Midbrain (tissue), 1 donor: ENCODE data around the gene EXOC3.
"Not testable (repeated sequence)": the region's sequence is repeated elsewhere in the genome, so short reads cannot be mapped to it uniquely, and the experiment has no call there.

Experiments used
- DNase-seq: peaks from one replicate; lab custom pipeline; 2025; lab: John Stamatoyannopoulos, UW

Gene EXOC3

DNA sequence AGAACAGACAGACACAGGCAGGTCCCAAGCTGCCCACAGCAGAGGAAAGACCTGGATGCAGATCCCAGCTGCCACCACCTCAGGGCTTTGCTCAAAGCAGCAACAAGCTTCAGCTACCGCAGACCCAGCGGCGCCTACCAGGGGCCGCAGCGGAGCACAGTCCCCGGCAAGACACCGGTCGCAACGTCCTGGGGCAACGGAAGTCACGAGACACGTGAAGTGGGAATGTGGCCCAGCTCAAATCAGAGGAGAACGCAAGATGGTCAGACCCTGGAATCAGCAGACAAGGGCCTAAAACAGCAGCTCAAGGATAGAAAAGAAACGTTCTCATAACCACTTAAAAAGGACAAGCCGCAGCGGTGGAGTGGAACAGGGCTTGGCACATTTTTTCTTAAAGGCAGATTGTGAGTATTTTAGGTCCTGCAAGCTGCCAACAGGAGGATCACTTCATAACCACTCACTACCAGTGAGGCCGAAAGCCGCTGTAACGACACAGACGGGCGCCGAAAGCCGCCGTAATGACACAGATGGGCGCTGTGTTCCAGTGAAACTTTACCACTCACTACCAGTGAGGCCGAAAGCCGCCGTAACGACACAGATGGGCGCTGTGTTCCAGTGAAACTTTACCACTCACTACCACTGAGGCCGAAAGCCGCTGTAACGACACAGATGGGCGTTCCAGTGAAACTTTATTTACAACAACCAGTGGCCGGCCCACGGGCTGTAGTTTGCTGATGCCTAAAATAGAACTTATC lies 59.5 kb downstream of the EXOC3 start:
- DNase-seq, result no peak

DNA sequence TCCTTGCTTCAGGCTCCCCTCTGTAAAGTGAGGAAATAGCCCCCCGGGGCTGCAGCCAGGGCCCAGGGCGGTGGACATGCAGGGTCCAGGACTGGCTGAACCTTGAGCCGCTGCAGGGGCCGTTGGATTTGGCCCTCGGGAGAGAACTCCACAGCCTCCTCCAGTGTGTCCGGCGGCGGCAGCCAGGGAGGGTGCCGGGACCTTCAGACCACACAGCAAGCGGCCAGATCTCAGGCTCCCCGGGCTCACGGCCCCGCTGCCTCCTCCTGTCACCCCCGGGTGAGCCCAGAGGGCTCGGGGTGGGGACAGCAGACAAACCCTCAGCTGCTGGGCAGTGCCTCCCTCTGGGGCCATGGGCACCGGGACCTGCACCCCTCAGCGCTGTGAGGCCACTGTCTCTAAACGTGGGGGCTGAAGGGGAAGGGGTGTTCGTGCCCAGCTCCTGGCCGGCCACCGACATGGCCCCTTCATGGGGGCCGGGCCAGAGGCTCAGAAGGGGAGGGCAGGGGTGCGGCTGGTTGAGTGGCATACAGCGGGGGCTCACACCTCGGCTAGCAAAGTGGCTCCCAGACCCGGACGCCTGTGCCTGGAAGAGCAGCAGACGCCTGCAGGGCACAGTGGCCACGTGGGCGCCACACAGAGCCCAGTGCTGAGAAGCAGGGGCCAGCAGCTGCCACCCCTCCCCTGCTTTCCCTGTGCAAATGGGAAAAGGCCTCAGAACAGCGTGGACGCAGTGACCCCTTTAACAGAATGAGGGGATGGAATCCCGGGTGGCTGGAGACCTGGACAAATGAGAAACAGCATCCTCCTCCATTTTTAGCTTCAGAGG lies 61.6 kb downstream of the EXOC3 start:
- DNase-seq, result no peak

DNA sequence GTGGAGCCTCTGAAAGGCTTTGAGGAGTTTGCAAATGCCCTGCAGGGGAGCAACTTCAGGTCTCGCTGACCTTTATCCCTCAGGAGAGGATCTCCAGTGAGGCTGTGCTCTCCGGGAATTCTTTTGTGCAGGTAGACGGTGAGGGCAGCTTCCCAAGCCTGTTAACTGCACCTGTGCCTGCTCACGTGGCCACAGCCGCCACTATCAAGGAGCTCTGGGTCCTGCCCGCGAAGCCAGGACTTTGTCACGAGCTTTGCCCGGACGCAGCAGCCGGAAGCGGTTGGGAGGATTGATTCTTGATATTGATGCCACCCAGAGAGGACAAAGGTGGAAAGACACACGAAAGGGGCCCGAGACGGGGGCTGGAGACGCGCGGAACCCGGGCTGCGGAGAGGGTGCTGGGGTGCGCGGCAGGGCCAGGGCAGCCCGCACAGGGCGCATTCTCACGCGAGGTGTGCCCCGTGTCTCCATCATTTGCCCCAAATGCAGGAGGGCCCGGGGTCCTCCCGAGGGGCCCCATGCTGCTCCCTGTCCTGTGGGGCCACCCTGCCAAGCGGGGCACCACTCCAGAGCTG lies 63.1 kb downstream of the EXOC3 start:
- no peak for DNase-seq

DNA sequence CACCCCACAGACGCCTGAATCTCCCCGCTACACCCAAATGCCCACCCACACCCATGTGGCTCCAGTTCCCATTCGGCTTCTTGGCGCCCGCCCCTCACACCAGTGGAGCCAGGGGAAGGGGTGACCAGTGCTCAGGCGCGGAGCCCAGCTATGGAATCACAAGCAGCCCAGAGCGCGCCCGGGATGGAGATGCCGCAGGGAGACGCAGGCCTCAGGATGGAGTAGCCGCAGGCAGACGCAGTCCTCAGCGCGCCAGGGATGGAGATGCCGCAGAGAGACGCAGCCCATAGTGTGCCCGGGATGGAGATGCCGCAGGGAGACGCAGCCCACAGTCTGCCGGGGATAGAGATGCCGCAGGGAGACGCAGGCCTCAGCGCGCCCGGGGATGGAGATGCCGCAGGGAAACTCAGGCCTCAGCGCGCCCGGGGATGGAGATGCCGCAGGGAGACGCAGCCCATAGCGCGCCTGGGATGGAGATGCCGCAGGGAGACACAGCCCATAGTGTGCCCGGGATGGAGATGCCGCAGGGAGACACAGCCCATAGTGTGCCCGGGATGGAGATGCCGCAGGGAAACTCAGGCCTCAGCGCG lies 65.1 kb downstream of the EXOC3 start:
- DNase-seq, result not testable (repeated sequence)

DNA sequence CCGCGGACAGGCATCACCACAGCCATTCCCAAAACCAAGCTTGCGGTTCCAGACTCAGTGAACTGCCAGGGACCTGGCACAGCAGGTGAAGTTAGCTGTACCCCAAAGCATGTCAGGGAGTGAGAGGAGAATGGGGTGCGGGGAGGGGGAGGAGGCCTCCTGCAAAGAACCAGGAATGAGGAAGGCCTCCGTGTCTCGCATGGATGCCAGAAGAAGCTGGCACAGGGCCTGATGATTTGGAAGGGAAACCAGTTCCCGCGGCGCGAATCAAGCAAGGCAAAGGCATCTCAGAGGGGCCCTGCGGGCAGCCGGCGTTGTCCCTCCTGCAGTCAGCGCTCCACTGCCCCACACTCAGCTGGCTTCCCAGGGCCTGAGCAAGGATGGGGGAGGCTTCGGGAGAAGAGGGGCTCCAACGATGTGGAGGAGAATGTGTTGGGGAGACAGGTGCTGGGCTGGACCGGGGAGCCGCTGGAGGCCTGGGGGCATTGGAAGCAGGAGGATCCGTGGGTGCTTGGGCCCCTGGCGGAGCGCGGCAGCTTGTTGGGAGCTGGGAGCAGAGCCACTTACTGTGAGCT lies 66.7 kb downstream of the EXOC3 start:
- DNase-seq, result no peak

DNA sequence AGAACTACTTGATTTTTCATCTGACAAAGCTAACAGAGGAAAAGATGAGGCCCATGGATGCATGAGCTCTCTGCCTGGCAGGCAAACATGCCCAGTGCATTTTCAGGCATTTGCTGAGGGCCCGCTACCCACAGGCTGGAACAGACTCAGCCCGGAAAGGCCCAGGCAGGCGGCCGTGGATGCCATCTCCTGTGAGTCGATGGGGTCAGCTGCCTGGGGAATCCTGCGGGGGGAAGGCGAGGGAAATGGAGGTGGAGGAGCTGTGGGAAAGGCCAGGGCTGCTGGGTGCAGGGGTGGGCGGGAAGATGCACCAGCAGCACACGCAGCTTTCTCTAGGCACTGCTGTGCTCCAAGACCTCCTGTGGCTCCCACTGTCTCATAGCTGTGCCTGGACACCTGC lies 67.5 kb downstream of the EXOC3 start:
- DNase-seq, result no peak

DNA sequence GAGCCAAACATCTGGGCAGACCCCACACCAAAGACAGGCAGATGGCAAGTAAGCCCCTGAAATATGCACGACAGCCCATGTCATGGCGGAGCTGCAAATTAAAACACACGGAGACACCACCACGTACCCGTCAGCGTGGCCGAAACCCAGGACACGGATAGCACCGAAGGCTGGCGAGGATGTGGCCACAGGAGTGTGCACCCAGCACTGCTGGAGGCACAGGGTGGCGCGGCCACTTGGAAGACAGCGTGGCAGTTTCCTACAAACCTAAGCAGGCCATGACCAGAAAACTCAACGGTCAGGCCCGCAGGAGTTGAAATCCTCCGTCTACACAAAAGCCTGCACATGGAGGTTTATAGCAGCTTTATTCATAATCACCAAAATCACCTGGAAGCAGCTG lies 68.5 kb downstream of the EXOC3 start:
- DNase-seq, result no peak

DNA sequence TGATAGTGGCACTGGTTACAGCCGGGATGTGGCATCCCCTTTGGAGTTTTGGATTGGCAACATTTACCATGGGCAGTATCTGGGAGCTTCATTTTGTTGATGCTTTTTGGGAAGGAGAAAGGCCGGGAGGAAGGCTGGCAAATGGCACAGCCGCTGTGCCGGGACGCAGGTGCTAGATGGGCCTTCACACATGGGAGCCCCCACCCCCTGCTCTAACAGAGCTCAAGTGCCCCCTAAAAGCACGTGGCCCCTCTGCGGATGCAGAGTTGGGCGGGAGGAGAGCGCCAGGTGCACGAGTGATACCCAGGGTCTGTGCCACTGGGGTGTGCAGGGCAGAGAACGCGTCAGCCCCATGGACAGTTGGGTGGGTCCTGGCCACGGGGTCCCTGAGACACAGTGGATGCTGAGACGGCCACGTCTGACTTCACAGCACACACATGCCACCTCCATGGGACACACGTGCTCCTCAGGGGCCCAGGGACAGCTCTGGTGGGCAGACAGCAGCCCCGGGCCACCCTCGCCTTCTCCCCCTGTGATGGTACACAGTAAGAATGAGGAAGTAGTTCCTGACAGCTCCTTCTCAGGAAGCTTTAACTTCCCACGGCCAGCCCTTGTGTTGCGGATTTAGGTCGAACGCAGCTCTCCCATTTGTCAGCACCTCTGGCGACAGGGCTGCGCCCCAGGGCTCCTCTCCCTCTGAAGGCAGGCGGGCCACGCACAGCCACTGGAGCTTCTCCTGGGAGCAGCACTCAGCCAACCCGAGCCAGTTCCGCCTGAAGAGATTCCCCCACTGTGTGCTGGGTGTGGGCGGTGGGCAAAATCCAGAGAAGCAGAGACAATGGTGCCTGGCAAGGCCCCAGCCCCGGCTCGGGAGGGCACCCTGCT lies 70.5 kb downstream of the EXOC3 start:
- DNase-seq, result no peak

DNA sequence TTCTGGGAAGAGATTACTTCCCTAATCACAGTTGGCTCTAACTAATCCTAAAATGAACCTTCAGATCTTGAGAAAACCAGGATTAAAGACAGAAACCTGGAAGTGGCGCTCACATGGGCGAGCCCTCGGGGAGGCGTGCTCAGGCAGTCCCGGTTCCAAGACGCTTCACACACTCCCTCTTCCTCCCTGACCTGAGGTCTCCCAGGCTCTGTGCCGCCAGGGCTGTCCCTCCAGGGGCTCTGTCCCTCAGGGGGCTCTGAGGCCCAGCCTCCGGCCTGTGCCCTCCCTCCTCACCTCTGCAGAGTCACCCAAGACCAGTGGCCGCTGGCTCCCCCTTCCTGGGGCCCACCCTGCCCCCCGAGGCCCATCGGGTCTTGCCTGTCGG lies 71.1 kb downstream of the EXOC3 start:
- DNase-seq, result no peak

DNA sequence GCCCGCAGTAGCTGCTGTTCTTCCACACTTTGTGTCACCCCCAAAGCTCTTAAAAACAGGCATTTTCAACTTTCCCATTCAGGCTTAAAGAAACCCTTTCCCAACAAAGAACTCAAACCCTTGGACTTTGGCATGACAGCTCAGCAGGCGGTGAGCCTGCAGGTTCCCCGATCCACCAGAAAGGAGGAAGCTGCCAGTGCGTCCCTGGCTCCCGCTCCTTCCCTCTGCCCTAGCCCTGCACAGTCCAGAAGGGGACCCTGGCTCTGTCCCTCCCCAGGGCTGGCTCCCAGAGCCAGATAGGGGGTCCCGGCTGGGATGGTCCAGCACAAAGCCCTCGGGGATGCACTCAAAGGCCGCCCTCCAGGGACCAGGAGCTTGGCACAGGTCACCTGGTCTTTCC lies 71.7 kb downstream of the EXOC3 start:
- no peak for DNase-seq

DNA sequence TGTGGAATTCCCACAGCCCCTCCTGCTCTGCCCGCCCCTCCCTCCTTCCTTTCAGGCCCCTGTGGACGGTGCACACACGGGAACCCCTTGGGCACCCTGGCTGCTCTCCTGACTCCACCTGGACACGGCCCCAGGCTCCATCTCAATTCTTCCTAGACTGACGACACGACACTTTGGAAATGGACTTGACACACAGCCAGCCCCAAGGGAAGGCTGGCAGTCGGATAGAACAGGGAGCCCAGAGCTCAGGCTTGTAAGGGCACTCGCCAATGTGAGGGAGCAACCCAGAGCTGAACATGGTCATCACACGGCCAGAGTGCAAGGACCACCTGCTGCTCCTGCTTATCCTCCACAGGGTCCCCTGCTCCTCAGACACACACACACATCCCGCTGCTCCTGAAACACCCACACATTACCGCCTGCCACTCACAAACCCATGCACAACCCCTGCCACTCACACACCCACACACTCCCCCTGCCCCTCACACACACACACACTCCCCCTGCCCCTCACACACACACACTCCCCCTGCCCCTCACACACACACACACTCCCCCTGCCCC lies 72.4 kb downstream of the EXOC3 start:
- no peak for DNase-seq

DNA sequence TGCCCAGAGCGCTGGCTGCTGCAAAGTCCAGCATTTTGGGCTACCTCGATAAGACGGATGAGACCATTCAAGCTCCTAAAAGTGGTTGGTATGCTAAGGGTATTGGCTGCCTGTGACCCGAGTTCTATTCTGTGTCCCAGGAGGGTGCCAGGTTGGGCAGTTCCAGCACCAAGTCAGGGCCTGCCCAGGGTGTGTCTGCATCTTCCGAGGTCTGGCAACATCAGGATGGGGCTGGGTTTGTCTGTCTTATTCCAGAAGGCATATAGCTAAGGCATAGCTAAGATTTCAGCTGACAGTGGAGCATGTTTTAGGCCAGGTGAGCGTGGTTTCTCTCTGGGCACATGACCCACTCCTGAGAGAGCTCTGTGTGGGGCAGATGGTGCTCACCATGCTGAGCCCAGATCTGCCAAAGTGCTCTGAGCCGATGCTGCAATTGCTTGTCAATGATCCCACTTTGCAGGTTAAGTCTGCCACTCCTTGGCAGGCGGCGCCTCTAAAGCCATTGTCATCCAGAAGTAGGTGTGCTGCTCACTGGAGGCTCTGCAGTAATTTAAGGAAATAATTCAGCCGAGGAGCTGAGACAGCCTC lies 73.5 kb downstream of the EXOC3 start:
- no peak for DNase-seq
